ENCODE results near the gene CRB2.

DNA sequence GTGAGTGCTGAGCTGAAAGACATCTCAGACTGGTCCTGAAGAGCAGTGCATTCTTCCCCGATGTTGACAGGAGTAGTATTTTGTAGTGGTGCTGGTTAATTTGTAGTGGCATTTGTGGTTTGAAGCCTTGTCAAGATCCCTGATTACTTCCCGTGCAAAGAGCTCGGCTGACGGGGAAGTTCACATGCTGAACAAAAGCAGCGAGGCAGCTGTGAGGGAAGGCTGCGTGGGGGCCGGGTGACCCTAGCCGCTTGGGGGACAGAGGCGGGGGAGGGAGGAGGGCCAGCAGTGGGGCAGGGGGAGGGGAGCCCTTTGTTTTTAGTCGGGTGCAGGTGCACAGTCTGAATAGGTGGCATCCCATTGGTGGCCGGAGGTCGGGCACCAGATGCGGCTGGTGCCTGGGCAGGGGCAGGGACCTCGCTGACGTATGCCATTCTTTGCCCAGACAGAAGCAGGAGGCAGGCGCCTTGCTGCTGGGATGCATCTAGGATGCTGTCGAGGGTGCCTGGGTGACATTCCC is 64.7 kb downstream of the CRB2 start:
- TF ChIP-seq, protein P1, sequence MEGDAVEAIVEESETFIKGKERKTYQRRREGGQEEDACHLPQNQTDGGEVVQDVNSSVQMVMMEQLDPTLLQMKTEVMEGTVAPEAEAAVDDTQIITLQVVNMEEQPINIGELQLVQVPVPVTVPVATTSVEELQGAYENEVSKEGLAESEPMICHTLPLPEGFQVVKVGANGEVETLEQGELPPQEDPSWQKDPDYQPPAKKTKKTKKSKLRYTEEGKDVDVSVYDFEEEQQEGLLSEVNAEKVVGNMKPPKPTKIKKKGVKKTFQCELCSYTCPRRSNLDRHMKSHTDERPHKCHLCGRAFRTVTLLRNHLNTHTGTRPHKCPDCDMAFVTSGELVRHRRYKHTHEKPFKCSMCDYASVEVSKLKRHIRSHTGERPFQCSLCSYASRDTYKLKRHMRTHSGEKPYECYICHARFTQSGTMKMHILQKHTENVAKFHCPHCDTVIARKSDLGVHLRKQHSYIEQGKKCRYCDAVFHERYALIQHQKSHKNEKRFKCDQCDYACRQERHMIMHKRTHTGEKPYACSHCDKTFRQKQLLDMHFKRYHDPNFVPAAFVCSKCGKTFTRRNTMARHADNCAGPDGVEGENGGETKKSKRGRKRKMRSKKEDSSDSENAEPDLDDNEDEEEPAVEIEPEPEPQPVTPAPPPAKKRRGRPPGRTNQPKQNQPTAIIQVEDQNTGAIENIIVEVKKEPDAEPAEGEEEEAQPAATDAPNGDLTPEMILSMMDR (IDR thresholded peaks at IDR 0.05; ENCODE audit: insufficient read depth, low read length) = no peak
- TF ChIP-seq POLR2AphosphoS5 (IDR thresholded peaks at IDR 0.05; ENCODE audit: low read depth) (no peak), SPI1 (IDR thresholded peaks at IDR 0.05; ENCODE audit: borderline replicate concordance, low read depth) (no peak)
- TF ChIP-seq, protein P2, sequence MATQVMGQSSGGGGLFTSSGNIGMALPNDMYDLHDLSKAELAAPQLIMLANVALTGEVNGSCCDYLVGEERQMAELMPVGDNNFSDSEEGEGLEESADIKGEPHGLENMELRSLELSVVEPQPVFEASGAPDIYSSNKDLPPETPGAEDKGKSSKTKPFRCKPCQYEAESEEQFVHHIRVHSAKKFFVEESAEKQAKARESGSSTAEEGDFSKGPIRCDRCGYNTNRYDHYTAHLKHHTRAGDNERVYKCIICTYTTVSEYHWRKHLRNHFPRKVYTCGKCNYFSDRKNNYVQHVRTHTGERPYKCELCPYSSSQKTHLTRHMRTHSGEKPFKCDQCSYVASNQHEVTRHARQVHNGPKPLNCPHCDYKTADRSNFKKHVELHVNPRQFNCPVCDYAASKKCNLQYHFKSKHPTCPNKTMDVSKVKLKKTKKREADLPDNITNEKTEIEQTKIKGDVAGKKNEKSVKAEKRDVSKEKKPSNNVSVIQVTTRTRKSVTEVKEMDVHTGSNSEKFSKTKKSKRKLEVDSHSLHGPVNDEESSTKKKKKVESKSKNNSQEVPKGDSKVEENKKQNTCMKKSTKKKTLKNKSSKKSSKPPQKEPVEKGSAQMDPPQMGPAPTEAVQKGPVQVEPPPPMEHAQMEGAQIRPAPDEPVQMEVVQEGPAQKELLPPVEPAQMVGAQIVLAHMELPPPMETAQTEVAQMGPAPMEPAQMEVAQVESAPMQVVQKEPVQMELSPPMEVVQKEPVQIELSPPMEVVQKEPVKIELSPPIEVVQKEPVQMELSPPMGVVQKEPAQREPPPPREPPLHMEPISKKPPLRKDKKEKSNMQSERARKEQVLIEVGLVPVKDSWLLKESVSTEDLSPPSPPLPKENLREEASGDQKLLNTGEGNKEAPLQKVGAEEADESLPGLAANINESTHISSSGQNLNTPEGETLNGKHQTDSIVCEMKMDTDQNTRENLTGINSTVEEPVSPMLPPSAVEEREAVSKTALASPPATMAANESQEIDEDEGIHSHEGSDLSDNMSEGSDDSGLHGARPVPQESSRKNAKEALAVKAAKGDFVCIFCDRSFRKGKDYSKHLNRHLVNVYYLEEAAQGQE (IDR thresholded peaks at IDR 0.05; ENCODE audit: insufficient replicate concordance, low read depth) = no peak
